ENCODE results near the gene FLT3. TPM values are rescaled to one million over a fixed set of nuclear protein-coding genes. Genes with fewer than 3 reads are reported as not detected.

FLT3 gene
- polyA plus RNA-seq, 1 experiment: not detected

- peaks cover 31% of the 10 kb centered on the region for H3K27me3 ChIP-seq (ENCODE audit: control insufficient read depth, insufficient read depth, low read length)
- no peak for DNase-seq (ENCODE audit: low read depth)
- H3K36me3 ChIP-seq (ENCODE audit: control insufficient read depth, insufficient read depth, low read length): no peaks in the 10 kb centered on the region
- no peak overlapping the region; the same call in 1 of the 2 replicates for H3K4me3 ChIP-seq (ENCODE audit: low read depth, low read length)
- no peak for TF ChIP-seq CTCF (IDR thresholded peaks at IDR 0.05; ENCODE audit: insufficient read depth, low read depth, low read length)
- CTCF ChIA-PET: interaction anchor here (0.6 kb wide), 1 partner anchor 651 kb away, joined by 3 read pairs; no protein-coding TSS in a partner anchor
- POLR2A ChIA-PET: interaction anchor here (0.5 kb wide), 1 partner anchor 190 kb away, joined by 5 read pairs; no protein-coding TSS in a partner anchor
These were observed 803 bp downstream of the FLT3 start for GRCh38 chr13:28099396-28100149.

GRCh38 chr13:28097503-28097902 is 2.9 kb downstream of the FLT3 start:
- TF ChIP-seq CTCF (IDR thresholded peaks at IDR 0.05; ENCODE audit: insufficient read depth, low read depth, low read length): no peak
- Histone ChIP-seq H3K36me3 (ENCODE audit: control insufficient read depth, insufficient read depth, low read length) (no peaks in the 10 kb centered on the region), H3K4me3 (ENCODE audit: low read depth, low read length) (no peak overlapping the region), H3K27me3 (ENCODE audit: control insufficient read depth, insufficient read depth, low read length) (peaks cover 30% of the 10 kb centered on the region)
- no peak for DNase-seq (ENCODE audit: low read depth)
- ChIA-PET POLR2A (no interaction called here), CTCF (interaction anchor here (0.6 kb wide), 1 partner anchor 30 kb away, joined by 3 read pairs; no protein-coding TSS in a partner anchor)

- no peak for DNase-seq (ENCODE audit: low read depth)
- Histone ChIP-seq H3K36me3 (ENCODE audit: control insufficient read depth, insufficient read depth, low read length) (no peaks in the 10 kb centered on the region), H3K27me3 (ENCODE audit: control insufficient read depth, insufficient read depth, low read length) (peaks cover 14% of the 10 kb centered on the region), H3K4me3 (ENCODE audit: low read depth, low read length) (no peak overlapping the region)
- CTCF ChIA-PET: no interaction called here
- POLR2A ChIA-PET: no interaction called here
- TF ChIP-seq CTCF (IDR thresholded peaks at IDR 0.05; ENCODE audit: insufficient read depth, low read depth, low read length): no peak
These were observed 6.1 kb downstream of the FLT3 start for GRCh38 chr13:28094306-28094705.

- DNase-seq (ENCODE audit: low read depth): no peak
- ChIA-PET CTCF (no interaction called here), POLR2A (no interaction called here)
- H3K27me3 ChIP-seq (ENCODE audit: control insufficient read depth, insufficient read depth, low read length): peaks cover 13% of the 10 kb centered on the region
- H3K36me3 ChIP-seq (ENCODE audit: control insufficient read depth, insufficient read depth, low read length): no peaks in the 10 kb centered on the region
- H3K4me3 ChIP-seq (ENCODE audit: low read depth, low read length): no peak overlapping the region
- no peak for TF ChIP-seq CTCF (IDR thresholded peaks at IDR 0.05; ENCODE audit: insufficient read depth, low read depth, low read length)
These were observed 6.5 kb downstream of the FLT3 start for GRCh38 chr13:28093881-28094280.

- CTCF ChIA-PET: no interaction called here
- Histone ChIP-seq H3K27me3 (ENCODE audit: control insufficient read depth, insufficient read depth, low read length) (peaks cover 10% of the 10 kb centered on the region), H3K4me3 (ENCODE audit: low read depth, low read length) (no peak overlapping the region), H3K36me3 (ENCODE audit: control insufficient read depth, insufficient read depth, low read length) (no peaks in the 10 kb centered on the region)
- no peak for DNase-seq (ENCODE audit: low read depth)
- POLR2A ChIA-PET: no interaction called here
- TF ChIP-seq CTCF (IDR thresholded peaks at IDR 0.05; ENCODE audit: insufficient read depth, low read depth, low read length): no peak
These were observed 7.9 kb downstream of the FLT3 start for GRCh38 chr13:28092431-28092830.
